Thyroid gland (tissue), 4 donors: Measurements from ENCODE around the gene BEAN1. TPM values are rescaled to one million over a fixed set of nuclear protein-coding genes. Genes with fewer than 3 reads are reported as not detected.

Experiments
- DNase-seq, 2 donors: peaks; one replicate each; pipeline ENCODE4 v3.0.0-alpha.2; 2019
- H3K27ac ChIP-seq, 3 donors: fragments of 200-600 bp; sonication (generic); 1 replicate in 2 of 3; 2 replicates in 1 of 3; pipeline ENCODE4 v1.5.1; 2016 to 2019; ENCODE audit warnings: mild to moderate bottlenecking in 1 of 3, moderate library complexity in 1 of 3
- H3K27me3 ChIP-seq: fragments of 200-600 bp; sonication (generic); one replicate; pipeline ENCODE4 v1.5.1; 2019
- H3K36me3 ChIP-seq, 2 donors: fragments of 200-600 bp; sonication (generic); one replicate each; pipeline ENCODE4 v1.5.1; 2016 to 2019
- H3K4me1 ChIP-seq, 2 donors: fragments of 200-600 bp; sonication (generic); one replicate each; pipeline ENCODE4 v1.5.1; 2017 to 2019
- H3K4me3 ChIP-seq, 3 donors: fragments of 200-600 bp; sonication (generic); replicated peaks in 1 of 3; 1 replicate in 2 of 3; 2 replicates in 1 of 3; pipeline ENCODE4 v1.5.1; 2016; ENCODE audit warnings: mild to moderate bottlenecking in 1 of 3
- H3K9me3 ChIP-seq: fragments of 200-600 bp; sonication (generic); one replicate; pipeline ENCODE4 v1.5.1; 2017
- CTCF ChIP-seq, 6 experiments: fragments of 200-600 bp in 3 of 6; fragments of 450-650 bp in 3 of 6; sonication (generic) in 3 of 6; IDR thresholded peaks; one replicate each; pipeline ENCODE4 v1.5.1; 2016 to 2019; ENCODE audit warnings: antibody characterized with exemption in 6 of 6, mild to moderate bottlenecking in 2 of 6, inconsistent platforms in 1 of 6, moderate library complexity in 1 of 6
- POLR2A ChIP-seq, 2 donors: fragments of 450-650 bp; IDR thresholded peaks; one replicate each; pipeline ENCODE4 v1.6.1; 2017; ENCODE audit warnings: antibody characterized with exemption in 2 of 2, mild to moderate bottlenecking in 2 of 2, moderate library complexity in 1 of 2
- WGBS, 2 donors: methylation state at CpG; one replicate each; pipeline ENCODE4 v1.1.5; 2017; 5-methylcytosine and 5-hydroxymethylcytosine counted together
- intact Hi-C: fragments of 100-400 bp; cut with DNase I; formaldehyde crosslinking; loops from one replicate; pipeline ENCODE4 v1.15.1; 2023
- total RNA-seq, 4 donors: library from RNA; depleted of rRNA; stranded (reverse); fragments of >200 nt; gene quantifications; one replicate each; pipeline ENCODE4 v1.2.3, GENCODE V29; 2016

Gene BEAN1
- total RNA-seq, 4 donors from 2014 or later = 0.38 to 0.54 TPM; not detected in 2

DNA sequence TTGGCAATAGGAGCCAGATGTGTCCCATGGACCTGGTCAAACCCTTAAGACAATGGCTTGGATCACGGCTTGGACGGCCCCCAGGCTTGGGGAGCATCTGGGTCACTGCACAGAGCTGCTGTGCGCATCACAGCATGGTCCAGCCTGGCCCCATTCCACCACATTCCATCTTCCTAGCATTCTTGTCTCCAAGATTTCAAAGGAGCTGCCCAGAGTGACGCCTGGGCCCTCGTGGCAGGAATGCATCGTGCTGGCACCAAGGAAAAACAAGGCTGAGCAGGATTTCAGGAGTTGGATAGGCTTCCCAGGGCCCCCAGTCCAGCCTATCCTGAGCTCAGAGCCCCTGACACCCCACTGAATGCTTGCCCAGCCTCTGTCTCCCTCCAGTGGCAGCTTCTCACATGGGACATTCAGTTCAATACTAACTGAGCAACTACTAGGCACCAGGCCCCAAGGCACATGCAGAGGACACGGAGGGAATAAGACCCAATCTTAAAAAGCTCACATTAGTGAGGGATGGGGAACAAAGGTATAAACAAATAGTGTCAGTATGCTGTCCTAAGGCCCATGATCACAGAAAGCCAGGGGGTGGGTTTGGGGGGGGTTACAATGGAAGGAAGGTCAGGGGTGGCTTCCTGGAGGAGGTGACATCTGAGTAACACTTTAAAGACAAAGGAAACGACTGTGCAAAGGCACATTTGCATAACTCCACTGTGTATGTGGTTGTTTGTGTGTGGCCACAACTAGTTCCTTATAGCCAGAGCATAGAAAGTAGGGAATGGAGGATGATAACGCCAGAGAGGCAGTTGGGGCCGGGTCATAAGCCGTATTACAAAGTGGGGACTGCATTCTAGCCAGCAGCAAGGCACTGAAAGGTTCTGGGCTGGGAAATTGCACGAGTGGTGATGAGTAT is 88.8 kb downstream of the BEAN1 start:
- Histone ChIP-seq H3K36me3 (no peaks in the 10 kb centered on the region), H3K9me3 (no peaks in the 10 kb centered on the region), H3K4me1 (peaks cover 61 to 85% of the 10 kb centered on the region in 2 donors), H3K27ac (peak overlapping the region; percentile 77 to 96 (median 90)), H3K27me3 (no peaks in the 10 kb centered on the region), H3K4me3 (no peak overlapping the region)
- intact Hi-C loops = loop anchor here (5.0 kb wide), 1 partner anchor 36 kb away; the partner anchor contains the start of genes CKLF and TK2
- 65 to 74% methylated on average over 12 of the region's 12 CpGs for WGBS, 2 donors
- no peak for TF ChIP-seq POLR2A (IDR thresholded peaks at IDR 0.05)
- peak in 5 of 6 experiments; percentile 13 to 42 (median 31) for TF ChIP-seq CTCF (IDR thresholded peaks at IDR 0.05)
- DNase-seq = peak in 1 of 2 donors; percentile 45

DNA sequence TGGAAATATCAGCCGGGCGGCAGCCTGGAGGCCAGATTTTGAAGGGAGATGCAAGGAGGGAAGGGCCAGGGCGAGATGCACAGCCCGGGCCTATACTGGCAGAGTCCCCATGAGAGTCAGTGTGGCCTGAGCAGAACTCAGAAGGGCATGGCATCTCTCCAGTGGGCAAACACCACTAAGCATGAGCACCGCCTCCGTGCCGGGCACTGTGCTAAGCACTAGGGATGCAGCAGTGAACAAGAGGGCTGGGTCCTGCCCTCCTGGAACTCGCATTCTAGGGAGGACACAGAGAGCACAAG is 89.4 kb downstream of the BEAN1 start:
- Histone ChIP-seq H3K27me3 (no peaks in the 10 kb centered on the region), H3K36me3 (no peaks in the 10 kb centered on the region), H3K27ac (peak overlapping the region; percentile 77 to 96 (median 90)), H3K4me1 (peaks cover 61 to 85% of the 10 kb centered on the region in 2 donors), H3K9me3 (no peaks in the 10 kb centered on the region), H3K4me3 (no peak overlapping the region)
- WGBS, 2 donors = 12 to 27% methylated on average over 8 of the region's 8 CpGs
- intact Hi-C loops = loop anchor here (5.0 kb wide), 1 partner anchor 36 kb away; the partner anchor contains the start of genes CKLF and TK2
- TF ChIP-seq CTCF (IDR thresholded peaks at IDR 0.05) (peak in 1 of 6 experiments; percentile 9), POLR2A (IDR thresholded peaks at IDR 0.05) (no peak)
- no peak for DNase-seq

GRCh38 chr16:66516808-66517585 is 89.9 kb downstream of the BEAN1 start:
- H3K9me3 ChIP-seq = no peaks in the 10 kb centered on the region
- peaks cover 61 to 85% of the 10 kb centered on the region in 2 donors for H3K4me1 ChIP-seq
- H3K27me3 ChIP-seq = no peaks in the 10 kb centered on the region
- no peak overlapping the region for H3K4me3 ChIP-seq
- intact Hi-C loops = loop anchor here (5.0 kb wide), 1 partner anchor 35 kb away; the partner anchor contains the start of genes CKLF and TK2
- peak overlapping the region; percentile 90 to 96 (median 95) for H3K27ac ChIP-seq
- TF ChIP-seq CTCF (IDR thresholded peaks at IDR 0.05) = no peak
- TF ChIP-seq POLR2A (IDR thresholded peaks at IDR 0.05) = peak in 1 of 2 donors; percentile 53
- peak; percentile 99 for DNase-seq
- 25% methylated on average over 15 of the region's 15 CpGs for WGBS, 2 donors
- H3K36me3 ChIP-seq = no peaks in the 10 kb centered on the region

GRCh38 chr16:66517586-66518263 is 90.6 kb downstream of the BEAN1 start:
- Histone ChIP-seq H3K27me3 (no peaks in the 10 kb centered on the region), H3K9me3 (no peaks in the 10 kb centered on the region), H3K36me3 (no peaks in the 10 kb centered on the region), H3K4me3 (no peak overlapping the region), H3K27ac (peak overlapping the region; percentile 90 to 96 (median 95)), H3K4me1 (peaks cover 61 to 85% of the 10 kb centered on the region in 2 donors)
- TF ChIP-seq CTCF (IDR thresholded peaks at IDR 0.05) = no peak
- TF ChIP-seq POLR2A (IDR thresholded peaks at IDR 0.05) = no peak
- intact Hi-C loops = loop anchor here (5.0 kb wide), 1 partner anchor 35 kb away; the partner anchor contains the start of genes CKLF and TK2
- DNase-seq = no peak
- 72 to 73% methylated on average over 8 of the region's 8 CpGs for WGBS, 2 donors
